22Rv1 (cell line): ENCODE data around the gene CCDC60.

Experiments used
- H3K27ac ChIP-seq: fragments of 450-650 bp; 2 replicates; pipeline ENCODE4 v1.5.1; 2017
- ZFX ChIP-seq: fragments of 450-650 bp; IDR thresholded peaks from 2 replicates; pipeline ENCODE4 v1.6.1; 2017; ENCODE audit warnings: antibody characterized with exemption, borderline replicate concordance
- TF ChIP-seq, protein P1 (sequence below): fragments of 450-650 bp; IDR thresholded peaks from 2 replicates; pipeline ENCODE4 v1.5.1; 2017; ENCODE audit warnings: mild to moderate bottlenecking

CCDC60 gene

DNA sequence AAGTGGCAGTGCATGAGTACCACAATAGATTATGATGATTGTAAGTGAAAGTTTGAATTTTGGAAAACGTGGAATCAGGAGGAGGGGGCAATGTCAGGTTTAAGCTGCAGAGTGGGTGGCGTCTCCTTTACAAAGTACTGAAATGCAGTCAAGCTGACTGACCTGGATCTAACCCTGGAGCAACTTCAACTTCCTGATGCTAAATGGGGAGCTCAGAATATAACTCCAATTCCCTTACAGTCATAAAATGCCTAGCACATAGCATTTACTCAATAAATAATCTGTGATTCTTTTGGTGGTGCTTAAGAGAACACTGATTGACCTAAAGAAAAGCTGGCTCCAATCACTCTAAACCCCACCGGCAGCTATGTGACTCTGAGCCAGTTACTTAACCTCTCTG lies 38.5 kb downstream of the CCDC60 start:
- no peak overlapping the region for H3K27ac ChIP-seq
- TF ChIP-seq, protein P1, sequence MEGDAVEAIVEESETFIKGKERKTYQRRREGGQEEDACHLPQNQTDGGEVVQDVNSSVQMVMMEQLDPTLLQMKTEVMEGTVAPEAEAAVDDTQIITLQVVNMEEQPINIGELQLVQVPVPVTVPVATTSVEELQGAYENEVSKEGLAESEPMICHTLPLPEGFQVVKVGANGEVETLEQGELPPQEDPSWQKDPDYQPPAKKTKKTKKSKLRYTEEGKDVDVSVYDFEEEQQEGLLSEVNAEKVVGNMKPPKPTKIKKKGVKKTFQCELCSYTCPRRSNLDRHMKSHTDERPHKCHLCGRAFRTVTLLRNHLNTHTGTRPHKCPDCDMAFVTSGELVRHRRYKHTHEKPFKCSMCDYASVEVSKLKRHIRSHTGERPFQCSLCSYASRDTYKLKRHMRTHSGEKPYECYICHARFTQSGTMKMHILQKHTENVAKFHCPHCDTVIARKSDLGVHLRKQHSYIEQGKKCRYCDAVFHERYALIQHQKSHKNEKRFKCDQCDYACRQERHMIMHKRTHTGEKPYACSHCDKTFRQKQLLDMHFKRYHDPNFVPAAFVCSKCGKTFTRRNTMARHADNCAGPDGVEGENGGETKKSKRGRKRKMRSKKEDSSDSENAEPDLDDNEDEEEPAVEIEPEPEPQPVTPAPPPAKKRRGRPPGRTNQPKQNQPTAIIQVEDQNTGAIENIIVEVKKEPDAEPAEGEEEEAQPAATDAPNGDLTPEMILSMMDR: no peak
- no peak for TF ChIP-seq ZFX

DNA sequence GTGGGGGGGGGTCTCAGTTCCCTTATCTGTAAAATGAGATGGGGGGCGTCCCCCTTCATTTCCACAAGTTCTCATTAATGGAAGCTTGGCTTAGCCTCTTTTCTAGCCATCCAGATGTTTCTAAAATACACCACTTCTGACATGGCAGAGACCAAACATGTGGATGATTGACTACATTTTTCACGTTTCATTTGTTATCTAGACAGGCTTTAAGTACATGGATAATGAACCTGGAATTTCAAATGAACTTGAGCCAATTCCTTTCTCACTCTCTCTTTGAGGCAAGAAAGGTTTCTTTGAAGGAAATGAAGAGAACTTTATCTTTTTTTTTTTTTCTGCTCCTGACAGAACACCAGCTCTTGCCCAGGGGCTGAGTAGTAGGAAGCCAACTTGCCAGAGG lies 39.1 kb downstream of the CCDC60 start:
- no peak overlapping the region for H3K27ac ChIP-seq
- TF ChIP-seq, protein P1: no peak
- no peak for TF ChIP-seq ZFX

DNA sequence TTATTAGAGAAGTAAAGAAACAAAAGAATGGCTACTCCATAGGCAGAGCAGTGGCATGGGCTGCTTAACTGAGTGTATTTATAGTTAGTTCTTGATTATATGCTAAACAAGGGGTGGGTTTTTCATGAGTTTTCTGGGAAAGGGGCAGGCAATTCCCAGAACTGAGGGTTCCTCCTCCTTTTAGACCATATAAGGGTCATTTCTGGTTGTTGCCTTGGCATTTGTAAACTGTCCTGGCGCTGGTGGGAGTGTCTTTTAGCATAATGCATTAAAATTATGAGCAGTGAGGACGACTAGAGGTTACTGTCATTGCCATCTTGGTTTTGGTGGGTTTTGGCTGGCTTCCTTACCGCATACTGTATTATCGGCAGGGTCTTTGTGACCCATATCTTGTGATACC lies 40.1 kb downstream of the CCDC60 start:
- TF ChIP-seq, protein P1: no peak
- TF ChIP-seq ZFX: no peak
- H3K27ac ChIP-seq: no peak overlapping the region

DNA sequence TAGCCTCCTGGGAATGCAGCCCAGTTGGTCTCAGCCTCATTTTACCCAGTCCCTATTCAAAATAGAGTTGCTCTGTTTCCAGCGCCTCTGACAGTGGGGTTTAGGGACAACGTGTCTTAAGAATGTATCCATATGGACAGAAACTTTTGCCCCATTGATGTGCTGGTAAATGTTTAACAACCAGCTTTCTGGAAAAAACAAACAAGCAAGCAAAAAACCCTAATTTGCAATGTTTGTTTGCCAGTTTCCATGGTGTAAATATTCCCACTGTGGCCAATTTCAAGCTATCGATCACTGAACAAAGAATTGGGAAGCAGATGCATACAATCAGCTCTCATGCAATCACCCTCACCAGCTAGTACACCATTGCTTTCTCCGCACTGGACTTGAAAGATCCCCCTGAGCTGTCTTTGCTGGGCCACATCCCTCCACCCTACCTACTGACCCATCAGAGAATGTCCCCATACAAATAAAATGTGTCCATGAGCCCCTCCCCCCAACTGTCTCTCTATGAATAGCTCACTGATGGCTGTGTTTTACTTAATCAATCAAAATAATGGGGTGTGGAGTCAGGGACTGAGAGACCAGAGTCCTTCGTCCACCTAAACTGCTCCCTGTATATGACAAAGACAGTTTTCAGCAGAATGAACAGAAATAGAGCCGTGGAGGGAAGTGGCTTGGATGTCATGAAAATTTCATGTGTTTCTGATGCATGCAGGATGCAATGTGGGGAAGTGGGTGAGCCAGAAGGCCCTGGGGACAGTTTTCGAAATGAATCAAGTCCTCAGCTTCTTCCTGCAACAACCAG lies 40.8 kb downstream of the CCDC60 start:
- no peak overlapping the region for H3K27ac ChIP-seq
- TF ChIP-seq, protein P1: no peak
- no peak for TF ChIP-seq ZFX

DNA sequence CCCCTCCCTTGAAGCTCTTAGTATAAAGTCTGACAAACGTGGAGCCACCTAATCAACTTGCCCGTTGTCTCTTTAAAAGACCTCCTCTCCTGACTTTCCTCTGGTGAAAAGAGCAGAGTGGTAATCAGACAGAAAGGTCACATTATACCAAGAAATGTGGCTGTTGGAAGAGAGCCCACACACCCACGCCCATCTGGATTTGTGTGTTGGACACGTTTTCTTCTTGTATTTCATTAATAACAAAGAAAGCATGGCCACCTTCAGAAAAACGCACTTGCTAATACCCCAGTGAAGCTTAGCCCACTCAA lies 41.3 kb downstream of the CCDC60 start:
- TF ChIP-seq, protein P1: no peak
- TF ChIP-seq ZFX: no peak
- no peak overlapping the region for H3K27ac ChIP-seq

DNA sequence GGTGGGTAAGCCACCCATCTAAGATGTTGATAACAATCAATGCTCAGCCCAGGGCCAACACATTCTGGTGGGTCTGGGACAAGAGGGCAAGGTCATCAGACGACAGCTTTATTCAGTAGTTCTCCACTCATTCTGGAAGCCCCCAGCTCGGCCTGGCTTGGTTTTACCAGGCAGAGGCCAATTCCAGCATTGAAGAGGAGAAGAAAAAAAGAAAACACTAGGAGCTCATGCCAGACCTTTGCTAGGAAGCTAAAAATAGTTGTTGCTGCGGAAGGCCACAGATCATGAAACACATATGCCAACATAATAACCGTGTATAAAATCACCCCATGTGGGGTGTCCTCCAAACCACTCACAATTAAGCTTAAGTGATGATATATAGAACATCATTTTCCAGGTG lies 44.4 kb downstream of the CCDC60 start:
- TF ChIP-seq ZFX: no peak
- TF ChIP-seq, protein P1: no peak
- H3K27ac ChIP-seq: no peak overlapping the region

DNA sequence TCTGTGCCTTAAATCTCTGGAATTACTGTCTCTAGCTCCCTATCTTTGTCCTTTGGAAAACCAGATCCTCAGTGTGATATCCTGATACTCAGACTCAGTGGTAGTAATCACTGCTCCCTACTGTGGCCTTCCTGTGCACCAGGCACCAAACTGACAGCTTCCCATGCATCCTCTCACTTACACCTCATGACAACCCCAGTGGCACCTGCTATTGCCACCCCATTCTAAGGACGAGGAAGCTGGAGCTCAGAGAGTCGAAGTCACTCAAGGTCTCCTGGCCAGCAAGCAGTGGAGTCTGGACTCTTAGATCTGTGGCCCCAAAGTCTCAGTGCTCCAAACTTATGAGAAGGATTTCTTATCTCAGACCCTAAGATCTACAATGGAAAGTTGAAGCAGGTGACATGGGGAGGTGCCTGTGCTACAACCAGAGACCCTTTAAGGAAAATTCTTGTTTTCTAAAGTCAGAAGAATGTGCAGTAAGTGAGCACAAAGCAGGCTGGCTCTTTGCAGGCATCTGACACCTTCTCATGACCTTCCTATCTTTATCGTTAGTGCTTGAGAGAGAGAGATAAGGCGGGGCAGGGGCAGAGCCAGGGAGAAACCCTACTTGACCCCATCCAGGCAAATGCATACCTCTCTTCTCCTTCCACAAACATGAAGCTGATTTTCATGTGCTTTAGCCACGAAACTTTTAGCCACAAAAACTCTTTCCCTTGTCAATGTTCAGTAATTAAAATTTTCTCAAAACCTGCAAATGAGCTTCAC lies 47.1 kb downstream of the CCDC60 start:
- TF ChIP-seq, protein P1: no peak
- TF ChIP-seq ZFX: no peak
- H3K27ac ChIP-seq: no peak overlapping the region
